GM18951 (cell line): ENCODE results near the gene DGKE.
A peak's percentile ranks its signal among the peaks of the same experiment; 100 is the strongest.

Experiments used
- POLR2A ChIP-seq: IDR thresholded peaks from 4 replicates; pipeline ENCODE4 v1.6.1; 2011; ENCODE audit warnings: mild to moderate bottlenecking; ENCODE audit not compliant: insufficient read length, insufficient read depth; ENCODE audit errors: extremely low read depth
- in situ Hi-C: fragments of 300-500 bp; cut with MboI; formaldehyde crosslinking; loops from one replicate; pipeline ENCODE4 v1.12.0; 2022; ENCODE audit warnings: low sequenced_read_pairs, mixed read lengths, inconsistent platforms; ENCODE audit not compliant: unreplicated experiment

Gene DGKE

GRCh38 chr17:56880571-56880970 lies 46.6 kb downstream of the DGKE start:
- no peak for TF ChIP-seq POLR2A
- in situ Hi-C loops, result no loop called here

DNA sequence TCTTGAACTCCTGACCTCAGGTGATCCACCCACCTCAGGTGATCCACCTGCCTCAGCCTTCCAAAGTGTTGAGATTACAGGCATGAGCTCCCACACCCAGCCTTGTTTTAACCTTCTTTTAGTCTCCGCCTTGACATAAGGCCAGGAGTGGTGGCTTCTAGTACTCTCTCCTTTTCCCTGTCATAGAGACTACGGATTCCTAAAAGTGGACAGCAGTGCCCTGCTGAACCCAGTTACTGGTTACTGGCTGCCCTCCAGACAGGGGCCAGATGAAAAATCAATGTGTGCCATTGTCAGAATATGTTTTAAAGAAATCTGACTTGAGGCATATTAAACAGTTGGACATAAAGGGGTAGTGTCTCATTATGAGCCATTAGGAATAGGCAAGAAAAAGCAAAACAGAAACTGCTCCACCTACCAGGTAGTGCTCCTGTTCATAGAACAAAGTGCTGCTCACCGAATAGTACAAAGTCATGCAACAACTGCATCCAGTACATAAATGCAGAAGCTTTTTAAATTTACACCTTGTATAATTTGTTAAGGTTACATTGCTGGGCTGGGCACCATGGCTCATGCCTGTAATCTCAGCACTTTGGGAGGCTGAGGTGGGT lies 47.8 kb downstream of the DGKE start:
- in situ Hi-C loops, result no loop called here
- TF ChIP-seq POLR2A, result no peak

- no peak for TF ChIP-seq POLR2A
- in situ Hi-C loops, result no loop called here
Observed at GRCh38 chr17:56883616-56884015, 49.7 kb downstream of the DGKE start.

- in situ Hi-C loops, result no loop called here
Observed at GRCh38 chr17:56884483-56885311, 50.7 kb downstream of the DGKE start.

DNA sequence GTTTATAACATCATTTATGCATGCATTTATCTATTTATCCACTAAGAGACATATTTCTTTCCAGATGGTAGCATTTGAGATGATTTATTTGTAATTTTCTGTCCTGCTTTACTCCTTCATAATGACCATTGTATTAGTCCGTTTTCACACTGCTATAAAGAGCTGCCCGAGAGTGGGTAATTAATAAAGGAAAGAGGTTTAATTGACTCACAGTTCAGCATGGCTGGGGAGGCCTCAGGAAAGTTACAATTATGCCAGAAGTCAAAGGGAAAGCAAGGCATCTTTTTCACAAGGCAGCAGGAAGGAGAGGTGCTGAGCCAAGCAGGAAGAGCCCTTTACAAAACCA lies 51.3 kb downstream of the DGKE start:
- TF ChIP-seq POLR2A, result no peak
- in situ Hi-C loops, result no loop called here

More at GRCh38 chr17:56884483-56885311, 50.7 kb downstream of the DGKE start:
- TF ChIP-seq POLR2A, result no peak

DNA sequence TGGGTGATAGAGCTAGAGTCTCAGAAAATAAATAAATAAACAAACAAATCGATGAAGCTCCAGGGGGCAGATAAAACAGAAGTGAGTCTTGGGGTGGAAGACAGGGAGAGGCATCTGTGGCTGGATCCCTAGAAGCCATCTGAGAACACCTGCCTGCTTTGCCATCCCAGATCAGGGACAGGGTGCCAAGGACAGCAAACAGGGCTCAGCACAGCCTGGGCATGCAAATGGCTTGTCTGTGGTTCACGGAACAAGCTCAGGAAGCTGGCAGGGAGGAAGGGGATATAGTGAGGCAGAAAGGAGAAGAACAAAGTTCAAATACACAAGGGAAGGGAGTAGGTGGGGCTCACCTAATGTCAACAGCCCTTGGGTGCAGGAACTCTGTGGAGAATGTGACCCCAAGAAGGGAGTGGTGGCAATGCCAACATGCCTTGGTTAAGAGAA lies 52.4 kb downstream of the DGKE start:
- TF ChIP-seq POLR2A, result no peak
- in situ Hi-C loops, result no loop called here

GRCh38 chr17:56887105-56887504 lies 53.2 kb downstream of the DGKE start:
- peak; percentile 20 for TF ChIP-seq POLR2A
- in situ Hi-C loops, result no loop called here

DNA sequence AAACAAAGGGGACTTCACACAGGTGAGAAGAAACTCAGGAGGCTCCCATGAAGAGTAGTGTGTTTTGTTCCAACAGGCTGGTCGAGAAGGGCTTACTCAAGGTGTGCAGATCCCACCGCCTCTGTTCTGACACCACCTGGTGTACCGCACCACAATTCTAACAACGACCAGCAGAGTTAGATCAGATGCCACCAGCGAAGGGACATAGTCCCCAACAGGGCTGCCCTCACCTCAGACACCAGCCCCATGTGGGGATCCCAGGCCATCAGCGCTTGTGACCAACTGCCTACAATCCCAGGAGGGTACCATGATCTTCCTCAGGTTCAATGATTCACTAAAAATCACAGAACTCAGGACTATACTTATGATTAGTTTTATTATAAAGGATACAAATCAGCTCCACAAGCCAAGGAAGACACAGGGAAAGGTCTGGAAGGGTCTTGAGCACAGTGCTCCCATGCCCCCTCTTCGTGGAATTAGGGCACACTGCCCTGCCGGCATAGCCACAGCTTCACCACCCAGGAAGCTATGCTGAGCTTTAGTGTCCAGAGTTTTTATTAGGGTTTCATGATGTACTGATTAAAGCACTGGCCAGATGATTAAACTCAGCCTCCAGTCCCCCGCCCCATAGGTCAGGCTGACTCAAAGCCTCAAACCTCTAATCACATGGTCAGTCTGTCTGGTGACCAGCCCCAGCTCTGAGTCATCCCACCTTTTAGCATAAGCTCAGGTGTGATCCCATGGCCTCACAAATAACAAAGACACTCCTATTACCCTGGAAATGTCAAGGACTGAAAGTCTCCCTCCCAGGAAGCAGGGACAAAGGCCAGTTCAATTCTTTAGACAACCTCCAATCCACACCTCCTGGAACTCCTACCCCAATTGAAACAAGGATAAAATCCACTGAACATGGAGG lies 53.9 kb downstream of the DGKE start:
- no peak for TF ChIP-seq POLR2A
- in situ Hi-C loops, result no loop called here

GRCh38 chr17:56890390-56890789 lies 56.4 kb downstream of the DGKE start:
- no peak for TF ChIP-seq POLR2A
- in situ Hi-C loops, result no loop called here

DNA sequence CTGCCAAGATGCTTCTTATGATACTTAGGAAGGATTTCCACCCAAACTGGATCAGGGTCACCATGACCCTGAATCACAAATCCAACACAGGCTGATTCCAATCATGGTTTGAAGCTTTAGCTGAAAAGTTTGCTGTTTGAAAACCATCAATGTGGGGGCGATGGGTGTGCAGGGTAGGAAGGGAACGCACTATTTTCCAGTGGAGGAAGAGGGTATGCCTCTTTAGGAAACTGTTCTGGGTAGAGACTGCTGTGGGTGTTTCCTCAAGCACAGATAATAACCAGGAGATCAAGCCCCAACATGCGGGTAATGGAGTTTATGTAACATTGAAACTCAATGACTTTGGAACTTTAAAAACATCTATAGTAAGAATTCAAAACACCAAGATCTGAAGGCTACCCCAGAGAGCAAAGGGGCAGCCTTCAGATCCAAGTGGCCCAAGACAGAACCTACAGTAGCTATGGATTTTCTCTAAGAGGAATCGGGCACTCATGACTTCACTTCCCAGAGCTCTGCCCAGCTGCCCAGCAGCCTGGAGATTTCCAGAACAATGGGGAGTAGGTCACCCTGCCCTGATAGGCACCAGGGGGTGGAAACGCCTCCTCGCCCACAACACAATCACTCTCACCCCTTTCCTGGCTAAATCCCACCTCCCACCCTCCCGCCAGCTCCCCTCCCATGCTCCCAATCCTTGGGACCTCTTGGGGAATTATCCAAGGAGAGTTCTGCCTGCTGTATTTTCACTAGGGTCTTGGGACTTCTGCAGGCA lies 57.1 kb downstream of the DGKE start:
- in situ Hi-C loops, result no loop called here
- TF ChIP-seq POLR2A, result no peak

GRCh38 chr17:56891751-56892150 lies 57.8 kb downstream of the DGKE start:
- TF ChIP-seq POLR2A, result no peak
- in situ Hi-C loops, result no loop called here

GRCh38 chr17:56892333-56892732 lies 58.4 kb downstream of the DGKE start:
- in situ Hi-C loops, result no loop called here
- TF ChIP-seq POLR2A, result no peak
